ENCODE measurements around the gene SHLD1.

SHLD1 gene

GRCh38 chr20:5877128-5877527 is 126.9 kb downstream of the SHLD1 start:
- H3K4me3 ChIP-seq (replicated peaks; ENCODE audit: low read depth, low read length): no peak overlapping the region
- no peak for TF ChIP-seq CTCF (IDR thresholded peaks at IDR 0.05; ENCODE audit: low read depth, low read length, missing control alignments)
- DNase-seq (ENCODE audit: extremely low read depth, low read depth): no peak

GRCh38 chr20:5880326-5880725 is 130.1 kb downstream of the SHLD1 start:
- no peak for DNase-seq (ENCODE audit: extremely low read depth, low read depth)
- no peak overlapping the region for H3K4me3 ChIP-seq (replicated peaks; ENCODE audit: low read depth, low read length)
- TF ChIP-seq CTCF (IDR thresholded peaks at IDR 0.05; ENCODE audit: low read depth, low read length, missing control alignments): no peak

GRCh38 chr20:5881703-5882102 is 131.5 kb downstream of the SHLD1 start:
- no peak for DNase-seq (ENCODE audit: extremely low read depth, low read depth)
- no peak overlapping the region for H3K4me3 ChIP-seq (replicated peaks; ENCODE audit: low read depth, low read length)
- TF ChIP-seq CTCF (IDR thresholded peaks at IDR 0.05; ENCODE audit: low read depth, low read length, missing control alignments): no peak

GRCh38 chr20:5882166-5882565 is 132.0 kb downstream of the SHLD1 start:
- TF ChIP-seq CTCF (IDR thresholded peaks at IDR 0.05; ENCODE audit: low read depth, low read length, missing control alignments): no peak
- DNase-seq (ENCODE audit: extremely low read depth, low read depth): no peak
- no peak overlapping the region for H3K4me3 ChIP-seq (replicated peaks; ENCODE audit: low read depth, low read length)

GRCh38 chr20:5884465-5885335 is 134.5 kb downstream of the SHLD1 start:
- DNase-seq (ENCODE audit: extremely low read depth, low read depth): no peak
- no peak overlapping the region for H3K4me3 ChIP-seq (replicated peaks; ENCODE audit: low read depth, low read length)
- TF ChIP-seq CTCF (IDR thresholded peaks at IDR 0.05; ENCODE audit: low read depth, low read length, missing control alignments): no peak

- H3K4me3 ChIP-seq (replicated peaks; ENCODE audit: low read depth, low read length): no peak overlapping the region
- no peak for TF ChIP-seq CTCF (IDR thresholded peaks at IDR 0.05; ENCODE audit: low read depth, low read length, missing control alignments)
- no peak for DNase-seq (ENCODE audit: extremely low read depth, low read depth)
These were observed 135.7 kb downstream of the SHLD1 start for GRCh38 chr20:5885866-5886265.

Data from HFF-Myc (cell line).